B cell (primary cell): ENCODE measurements around the gene TMBIM4.

Experiments
- EZH2 ChIP-seq: IDR thresholded peaks from 2 replicates; pipeline ENCODE4 v1.6.1; 2012; ENCODE audit warnings: borderline replicate concordance, low read depth, mild to moderate bottlenecking, moderate library complexity, low read length; ENCODE audit not compliant: insufficient read depth, poor library complexity, severe bottlenecking
- TF ChIP-seq, protein P1 (sequence below): fragments of 200-600 bp; IDR thresholded peaks from one replicate; pipeline ENCODE4 v1.8.0; 2022; ENCODE audit warnings: antibody characterized with exemption, mild to moderate bottlenecking

DNA sequence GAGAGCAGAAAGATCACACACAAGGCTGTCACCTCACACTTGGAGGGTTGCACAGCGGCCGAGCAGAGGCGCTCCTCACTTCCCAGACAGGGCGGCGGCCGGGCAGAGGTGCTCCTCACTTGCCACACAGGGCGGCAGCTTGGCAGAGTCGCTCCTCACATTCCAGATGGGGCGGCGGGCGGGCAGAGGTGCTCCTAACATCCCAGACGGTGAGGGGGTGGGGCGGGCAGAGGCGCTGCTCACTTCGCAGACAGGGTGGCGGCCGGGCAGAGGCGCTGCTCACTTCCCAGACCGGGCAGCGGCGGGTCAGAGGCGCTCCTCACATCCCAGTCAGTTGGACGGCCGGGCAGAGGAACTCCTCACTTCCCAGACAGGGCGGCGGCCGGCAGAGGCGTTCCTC is 9.1 kb downstream of the TMBIM4 start:
- no peak for TF ChIP-seq EZH2
- TF ChIP-seq, protein P1, sequence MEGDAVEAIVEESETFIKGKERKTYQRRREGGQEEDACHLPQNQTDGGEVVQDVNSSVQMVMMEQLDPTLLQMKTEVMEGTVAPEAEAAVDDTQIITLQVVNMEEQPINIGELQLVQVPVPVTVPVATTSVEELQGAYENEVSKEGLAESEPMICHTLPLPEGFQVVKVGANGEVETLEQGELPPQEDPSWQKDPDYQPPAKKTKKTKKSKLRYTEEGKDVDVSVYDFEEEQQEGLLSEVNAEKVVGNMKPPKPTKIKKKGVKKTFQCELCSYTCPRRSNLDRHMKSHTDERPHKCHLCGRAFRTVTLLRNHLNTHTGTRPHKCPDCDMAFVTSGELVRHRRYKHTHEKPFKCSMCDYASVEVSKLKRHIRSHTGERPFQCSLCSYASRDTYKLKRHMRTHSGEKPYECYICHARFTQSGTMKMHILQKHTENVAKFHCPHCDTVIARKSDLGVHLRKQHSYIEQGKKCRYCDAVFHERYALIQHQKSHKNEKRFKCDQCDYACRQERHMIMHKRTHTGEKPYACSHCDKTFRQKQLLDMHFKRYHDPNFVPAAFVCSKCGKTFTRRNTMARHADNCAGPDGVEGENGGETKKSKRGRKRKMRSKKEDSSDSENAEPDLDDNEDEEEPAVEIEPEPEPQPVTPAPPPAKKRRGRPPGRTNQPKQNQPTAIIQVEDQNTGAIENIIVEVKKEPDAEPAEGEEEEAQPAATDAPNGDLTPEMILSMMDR, result no peak
